ENCODE measurements around the gene GFRA4.
"Not testable (repeated sequence)": the region's sequence is repeated elsewhere in the genome, so short reads cannot be mapped to it uniquely, and the experiment has no call there.

GFRA4 gene

DNA sequence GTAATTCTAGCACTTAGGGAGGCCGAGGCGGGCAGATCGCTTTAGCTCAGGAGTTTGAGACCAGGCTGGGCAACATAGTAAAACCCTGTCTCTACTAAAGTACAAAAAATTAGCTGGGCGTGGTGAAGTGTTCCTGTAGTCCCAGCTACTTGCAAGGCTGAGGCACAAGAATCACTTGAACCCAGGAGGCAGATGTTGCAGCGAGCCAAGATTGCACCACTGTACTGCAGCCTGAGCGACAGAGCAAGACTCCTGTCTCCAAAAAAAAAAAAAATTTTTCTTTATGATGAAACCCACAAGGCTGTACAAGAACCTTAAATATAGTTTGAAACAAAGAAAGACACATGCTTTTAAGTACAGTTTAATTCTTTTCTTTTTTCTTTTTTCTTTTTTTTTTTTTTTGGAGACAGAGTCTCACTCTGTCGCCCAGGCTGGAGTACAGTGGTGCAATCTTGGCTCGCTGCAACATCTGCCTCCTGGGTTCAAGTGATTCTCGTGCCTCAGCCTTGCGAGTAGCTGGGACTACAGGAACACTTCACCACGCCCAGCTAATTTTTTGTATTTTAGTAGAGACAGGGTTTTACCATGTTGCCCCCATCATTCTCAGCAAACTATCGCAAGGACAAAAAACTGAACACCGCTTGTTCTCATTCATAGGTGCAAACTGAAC, 47.9 kb downstream of the GFRA4 start:
- not testable (repeated sequence) for DNase-seq (ENCODE audit: low spot score)

GRCh38 chr20:3614466-3614865, 48.7 kb downstream of the GFRA4 start:
- no peak for DNase-seq (ENCODE audit: low spot score)

- DNase-seq (ENCODE audit: low spot score): no peak
Observed at GRCh38 chr20:3613821-3614440, 49.3 kb downstream of the GFRA4 start.

DNA sequence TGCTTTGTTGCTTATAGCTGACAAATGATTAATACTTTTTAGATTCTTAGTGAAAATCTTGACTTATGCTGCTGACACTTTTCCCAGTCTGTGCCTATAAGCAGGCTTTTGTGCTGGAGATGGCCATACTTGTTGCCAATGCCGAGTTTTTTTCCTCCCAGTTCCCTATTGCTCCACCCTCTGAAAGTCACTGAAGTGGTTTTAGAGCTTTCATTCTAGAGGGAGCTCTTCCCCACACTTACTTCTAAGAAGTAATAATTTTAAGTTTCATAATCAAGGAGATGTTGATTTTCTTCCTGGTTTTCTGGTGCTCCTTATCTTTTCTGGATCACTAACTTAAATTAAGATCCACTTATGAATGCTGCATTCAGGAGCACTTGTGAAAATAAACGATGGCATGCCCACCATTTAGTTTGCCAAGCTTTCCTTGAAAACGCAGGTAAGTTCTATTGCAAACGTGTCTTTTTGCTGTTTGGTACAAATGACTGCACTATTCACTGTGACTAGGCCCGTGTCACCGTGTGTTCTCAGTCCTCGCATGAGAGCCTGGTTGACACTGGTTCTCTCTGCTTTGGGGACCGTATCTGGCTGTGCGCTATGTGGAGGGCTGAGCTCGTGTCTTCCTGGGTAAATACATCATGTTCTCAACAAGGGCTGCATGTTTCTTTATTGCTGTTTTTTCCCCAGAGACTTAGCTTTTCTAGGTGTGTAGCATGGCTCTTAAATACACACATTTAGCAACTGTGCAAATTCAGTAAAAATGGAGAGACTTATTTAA, 50.2 kb downstream of the GFRA4 start:
- no peak for DNase-seq (ENCODE audit: low spot score)

DNA sequence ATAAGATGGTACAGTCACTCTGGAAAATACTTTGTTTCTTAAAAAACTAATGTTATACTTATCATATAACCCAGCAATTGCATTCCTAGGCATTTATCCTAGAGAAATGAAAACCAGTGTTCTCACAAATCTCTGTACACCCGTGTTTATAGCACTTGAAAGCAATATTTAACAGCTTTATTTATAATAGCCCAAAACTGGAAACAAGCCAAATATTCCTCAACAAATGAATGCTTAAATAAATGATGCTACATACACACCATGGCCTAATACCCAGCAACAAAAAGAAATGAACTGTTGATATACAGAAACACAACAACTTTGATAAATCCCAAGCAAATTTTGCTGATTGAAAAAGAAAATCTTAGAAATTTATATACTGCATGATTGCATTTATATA, 51.3 kb downstream of the GFRA4 start:
- no peak for DNase-seq (ENCODE audit: low spot score)
